ENCODE data around the gene INTS4. TPM values are rescaled to one million over a fixed set of nuclear protein-coding genes. Genes with fewer than 3 reads are reported as not detected.

INTS4 gene
- polyA plus RNA-seq, 3 donors: 23.5 to 41.7 (median 29.0) TPM

GRCh38 chr11:78036313-78036712 lies 41.8 kb upstream of the INTS4 start:
- Mint-ChIP-seq H3K4me1 (peaks cover 11% of the 10 kb centered on the region), H3K27me3 (ENCODE audit: low read depth in 3 of 3) (no peaks in the 10 kb centered on the region), H3K36me3 (no peaks in the 10 kb centered on the region), H3K27ac (no peak overlapping the region), H3K4me3 (no peak overlapping the region), H3K9me3 (peaks cover 0 to 2% (median 0%) of the 10 kb centered on the region in 7 donors)
- 88% methylated on average over 2 of the region's 3 CpGs for WGBS (ENCODE audit: insufficient coverage)
- H3K4me1 ChIP-seq (ENCODE audit: control insufficient read depth in 1 of 2, insufficient read depth in 2 of 2, low read length in 2 of 2): peaks cover 10 to 12% of the 10 kb centered on the region in 2 donors
- no peak overlapping the region for H3K4me2 ChIP-seq (replicated peaks; ENCODE audit: extremely low read depth, low read length, poor library complexity, severe bottlenecking)
- no peak overlapping the region for H3K9ac ChIP-seq (ENCODE audit: insufficient read depth, low read length, poor library complexity, severe bottlenecking)
- H3K36me3 ChIP-seq (replicated peaks in 1 of 2; ENCODE audit: control insufficient read depth in 1 of 2, insufficient read depth in 2 of 2, low read length in 2 of 2): no peaks in the 10 kb centered on the region
- H3K9me3 ChIP-seq (replicated peaks in 1 of 2; ENCODE audit: control insufficient read depth in 1 of 2, insufficient read depth in 1 of 2, low read length in 2 of 2): no peaks in the 10 kb centered on the region
- intact Hi-C loops (cut with micrococcal nuclease): no loop called here
- no peaks in the 10 kb centered on the region for H3K27me3 ChIP-seq (ENCODE audit: control insufficient read depth in 2 of 2, insufficient read depth in 2 of 2, low read length in 2 of 2)
- TF ChIP-seq CTCF (IDR thresholded peaks at IDR 0.05): no peak
- H3K4me3 ChIP-seq (replicated peaks in 1 of 3; ENCODE audit: low read depth in 2 of 3, low read length in 3 of 3): no peak overlapping the region
- no peak overlapping the region for H2AFZ ChIP-seq (ENCODE audit: insufficient read depth, low read depth, low read length, poor library complexity, severe bottlenecking)
- no peak overlapping the region for H3K27ac ChIP-seq (ENCODE audit: low read depth in 1 of 2, low read length in 2 of 2)
- H3K79me2 ChIP-seq (ENCODE audit: insufficient read depth, low read length): no peaks in the 10 kb centered on the region
- no peaks in the 10 kb centered on the region for H4K20me1 ChIP-seq (ENCODE audit: insufficient read depth, low read length)
- DNase-seq: no peak

DNA sequence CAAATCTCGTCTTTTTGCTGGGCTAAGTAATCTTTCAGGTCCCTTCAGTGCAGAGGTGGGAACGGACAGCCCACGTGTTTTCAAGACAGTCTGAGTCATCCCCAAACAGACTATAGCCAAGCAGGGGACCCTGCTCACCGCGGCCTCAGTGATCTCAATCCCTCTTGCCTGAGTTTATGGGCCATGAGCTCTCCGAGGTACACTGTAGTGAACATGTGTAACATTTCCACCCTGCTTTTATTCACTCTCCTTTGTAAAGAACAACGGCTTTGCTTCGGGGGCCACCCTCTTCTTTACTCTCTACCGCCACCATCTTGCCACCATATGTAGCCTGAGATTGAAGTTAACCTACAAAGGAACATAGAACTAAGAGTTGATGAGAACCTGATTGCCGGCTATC lies 40.2 kb upstream of the INTS4 start:
- TF ChIP-seq CTCF (IDR thresholded peaks at IDR 0.05): no peak
- Mint-ChIP-seq H3K9me3 (peaks cover 0 to 2% (median 0%) of the 10 kb centered on the region in 7 donors), H3K27ac (peak overlapping the region in 1 of 7 donors; percentile 39), H3K36me3 (no peaks in the 10 kb centered on the region), H3K4me1 (peaks cover 3% of the 10 kb centered on the region), H3K4me3 (no peak overlapping the region), H3K27me3 (ENCODE audit: low read depth in 3 of 3) (peaks cover 0 to 5% (median 3%) of the 10 kb centered on the region in 3 donors)
- WGBS (ENCODE audit: insufficient coverage): 93% methylated on average over 7 of the region's 10 CpGs
- Histone ChIP-seq H3K4me3 (replicated peaks in 1 of 3; ENCODE audit: low read depth in 2 of 3, low read length in 3 of 3) (no peak overlapping the region), H3K4me2 (replicated peaks; ENCODE audit: extremely low read depth, low read length, poor library complexity, severe bottlenecking) (no peak overlapping the region), H3K36me3 (replicated peaks in 1 of 2; ENCODE audit: control insufficient read depth in 1 of 2, insufficient read depth in 2 of 2, low read length in 2 of 2) (no peaks in the 10 kb centered on the region), H3K9me3 (replicated peaks in 1 of 2; ENCODE audit: control insufficient read depth in 1 of 2, insufficient read depth in 1 of 2, low read length in 2 of 2) (no peaks in the 10 kb centered on the region), H2AFZ (ENCODE audit: insufficient read depth, low read depth, low read length, poor library complexity, severe bottlenecking) (no peak overlapping the region), H3K79me2 (ENCODE audit: insufficient read depth, low read length) (no peaks in the 10 kb centered on the region), H4K20me1 (ENCODE audit: insufficient read depth, low read length) (no peaks in the 10 kb centered on the region), H3K27ac (ENCODE audit: low read depth in 1 of 2, low read length in 2 of 2) (no peak overlapping the region), H3K4me1 (ENCODE audit: control insufficient read depth in 1 of 2, insufficient read depth in 2 of 2, low read length in 2 of 2) (peaks cover 2 to 4% of the 10 kb centered on the region in 2 donors), H3K27me3 (ENCODE audit: control insufficient read depth in 2 of 2, insufficient read depth in 2 of 2, low read length in 2 of 2) (no peaks in the 10 kb centered on the region), H3K9ac (ENCODE audit: insufficient read depth, low read length, poor library complexity, severe bottlenecking) (no peak overlapping the region)
- no peak for DNase-seq
- intact Hi-C loops (cut with micrococcal nuclease): no loop called here

All from CD14-positive monocyte (primary cell).